GM21381 (cell line): ENCODE measurements around the gene KLHL26.

Source experiments
- ATAC-seq: cut with Tn5 transposase; IDR thresholded peaks from one replicate; pipeline ENCODE4 v1.9.1; 2021; ENCODE audit warnings: mild to moderate bottlenecking, moderate library complexity; ENCODE audit not compliant: unreplicated experiment

The KLHL26 gene

GRCh38 chr19:18710996-18711751 is 74.3 kb downstream of the KLHL26 start:
- no peak for ATAC-seq

GRCh38 chr19:18711893-18712292 is 75.1 kb downstream of the KLHL26 start:
- no peak for ATAC-seq

GRCh38 chr19:18712981-18713380 is 76.2 kb downstream of the KLHL26 start:
- no peak for ATAC-seq

- ATAC-seq, result no peak
Observed at GRCh38 chr19:18713550-18714117, 76.8 kb downstream of the KLHL26 start.

- no peak for ATAC-seq
Observed at GRCh38 chr19:18715416-18715815, 78.6 kb downstream of the KLHL26 start.

DNA sequence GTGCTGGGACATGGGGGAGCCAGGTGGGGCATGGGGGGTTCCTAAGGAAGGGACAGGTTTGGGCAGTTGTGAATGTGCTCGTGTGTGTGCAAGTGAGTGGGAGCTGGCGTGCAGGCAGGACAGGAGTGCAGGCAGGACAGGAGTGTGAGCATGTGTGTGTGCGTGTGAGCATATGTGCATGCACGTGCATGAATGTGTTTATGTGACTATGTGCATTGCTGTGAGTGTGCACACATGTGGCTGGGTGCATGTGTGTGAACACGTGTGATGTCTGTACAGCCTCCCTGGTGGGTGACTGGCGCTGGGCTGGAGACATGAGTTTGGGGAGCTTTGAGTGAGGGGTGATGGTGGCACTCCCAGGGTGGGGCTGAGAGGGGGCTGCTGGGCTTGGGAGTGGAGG is 80.0 kb downstream of the KLHL26 start:
- no peak for ATAC-seq

GRCh38 chr19:18717601-18718000 is 80.8 kb downstream of the KLHL26 start:
- no peak for ATAC-seq

DNA sequence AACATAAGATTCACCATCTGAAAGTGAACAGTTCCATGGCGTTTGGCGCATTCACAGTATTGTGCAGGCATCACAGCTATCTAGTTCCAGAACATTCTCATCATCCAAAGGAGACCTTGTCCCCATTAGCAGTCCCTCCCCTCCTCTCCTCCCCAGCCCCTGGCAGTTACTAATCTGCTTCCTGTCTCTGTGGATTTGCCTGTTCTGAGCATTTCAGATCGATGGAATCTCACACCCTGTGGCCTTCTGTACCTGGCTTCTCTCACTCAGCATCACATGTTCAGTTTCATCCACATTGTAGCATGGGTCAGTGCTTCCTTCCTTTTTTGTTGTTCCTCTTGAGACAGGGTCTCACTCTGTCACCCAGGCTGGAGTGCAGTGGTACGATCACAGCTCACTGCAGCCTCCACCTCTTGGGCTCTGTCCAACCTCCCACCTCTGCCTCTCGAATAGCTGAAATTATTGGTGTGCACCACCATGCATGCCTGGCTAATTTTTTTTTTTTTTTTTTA is 81.2 kb downstream of the KLHL26 start:
- ATAC-seq, result no peak

DNA sequence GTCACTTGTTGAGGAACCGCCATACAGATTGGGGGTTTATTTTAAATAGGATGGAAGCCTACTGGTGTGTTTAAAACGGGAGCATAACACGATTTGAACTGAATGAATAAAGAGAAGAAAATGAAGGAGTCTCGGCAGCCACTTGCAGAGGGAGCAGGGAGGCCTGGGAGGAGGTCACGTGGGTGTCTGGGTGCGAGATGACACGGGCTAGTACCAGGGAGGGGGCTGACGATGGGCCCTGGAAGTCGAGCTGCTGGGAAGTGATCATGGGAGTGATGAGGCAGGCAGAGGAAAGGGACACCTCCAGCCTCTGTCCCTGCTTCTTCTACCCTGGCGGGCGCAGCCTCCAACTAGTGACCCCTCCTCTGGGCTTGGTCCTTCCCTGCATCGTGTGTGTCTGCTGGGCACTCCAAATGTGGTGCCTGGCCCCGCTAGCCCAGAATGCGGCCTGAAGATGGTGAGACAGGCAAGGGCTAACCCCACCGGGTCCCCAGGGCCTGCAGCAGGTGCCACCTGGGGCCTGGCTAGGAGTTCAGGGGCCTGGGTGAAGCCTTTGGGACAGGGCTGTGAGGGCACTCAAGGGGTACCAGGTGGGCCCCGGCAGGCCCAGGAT is 82.1 kb downstream of the KLHL26 start:
- no peak for ATAC-seq

DNA sequence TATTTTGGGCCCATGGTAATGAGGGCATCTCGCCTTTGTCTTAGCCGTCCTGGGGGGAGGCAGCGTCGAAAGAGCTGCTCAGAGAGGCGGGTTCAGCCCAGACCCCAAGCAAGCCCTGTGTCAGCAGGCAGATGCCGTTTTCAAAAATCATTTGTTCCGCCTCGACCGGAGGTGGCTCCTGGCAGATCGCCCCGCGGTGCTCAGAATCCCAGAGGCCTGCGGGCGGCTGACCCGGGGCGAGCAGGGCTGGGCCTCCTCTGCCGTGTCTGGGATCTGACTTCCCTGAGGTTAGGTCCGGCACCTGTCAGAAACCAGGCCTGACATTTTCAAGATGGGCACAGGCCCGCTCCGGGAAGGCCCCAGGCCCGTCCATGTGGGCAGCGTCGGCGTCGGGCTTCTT is 82.7 kb downstream of the KLHL26 start:
- ATAC-seq, result no peak
